Testis (tissue), 2 donors: ENCODE data around the gene ZNF76.

Experiments
- CTCF ChIP-seq, 3 experiments: fragments of 450-650 bp in 2 of 3; fragments of 200-600 bp in 1 of 3; sonication (generic) in 1 of 3; IDR thresholded peaks; one replicate each; pipeline ENCODE4 v1.5.1; 2016 to 2019; ENCODE audit warnings: antibody characterized with exemption in 3 of 3, mild to moderate bottlenecking in 2 of 3, moderate library complexity in 1 of 3
- POLR2A ChIP-seq: fragments of 450-650 bp; IDR thresholded peaks from one replicate; pipeline ENCODE4 v1.6.1; 2017; ENCODE audit warnings: antibody characterized with exemption, mild to moderate bottlenecking, moderate library complexity

GRCh38 chr6:35318196-35319171 is 58.9 kb downstream of the ZNF76 start:
- TF ChIP-seq CTCF (IDR thresholded peaks at IDR 0.05) (no peak), POLR2A (no peak)
